Epithelial cell of esophagus (primary cell): ENCODE data around the gene ARHGEF37.

Experiments
- DNase-seq: peaks from one replicate; pipeline ENCODE4 v3.0.0; 2010; ENCODE audit warnings: low read depth
- H3K4me3 ChIP-seq: 2 replicates; pipeline ENCODE4 v1.5.1; 2011; ENCODE audit warnings: mild to moderate bottlenecking, low read length, control low read depth
- TF ChIP-seq, protein P1 (sequence below): IDR thresholded peaks from 2 replicates; pipeline ENCODE4 v1.5.1; 2011; ENCODE audit warnings: low read depth, mild to moderate bottlenecking, low read length, control low read depth, inconsistent platforms; ENCODE audit not compliant: insufficient read depth; ENCODE audit errors: missing control alignments

Gene ARHGEF37

DNA sequence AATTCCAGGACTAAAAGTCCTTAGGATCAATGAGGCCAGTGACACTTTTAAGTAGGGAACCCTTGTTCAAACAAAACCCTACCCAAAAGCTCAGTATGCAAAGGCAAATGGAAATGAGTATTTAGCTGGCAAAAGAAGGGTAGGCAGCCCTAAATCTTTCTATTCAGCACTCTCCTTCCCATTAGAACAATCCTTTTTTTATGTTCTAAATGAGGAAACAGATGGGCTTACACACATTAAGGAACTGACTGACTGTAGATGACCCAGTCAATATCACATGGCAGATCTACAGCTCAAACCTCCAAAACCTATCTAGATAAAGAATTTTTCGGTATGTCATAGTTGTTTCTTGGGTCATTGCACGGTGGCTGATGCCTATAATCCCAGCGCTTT lies 37.3 kb upstream of the ARHGEF37 start:
- TF ChIP-seq, protein P1, sequence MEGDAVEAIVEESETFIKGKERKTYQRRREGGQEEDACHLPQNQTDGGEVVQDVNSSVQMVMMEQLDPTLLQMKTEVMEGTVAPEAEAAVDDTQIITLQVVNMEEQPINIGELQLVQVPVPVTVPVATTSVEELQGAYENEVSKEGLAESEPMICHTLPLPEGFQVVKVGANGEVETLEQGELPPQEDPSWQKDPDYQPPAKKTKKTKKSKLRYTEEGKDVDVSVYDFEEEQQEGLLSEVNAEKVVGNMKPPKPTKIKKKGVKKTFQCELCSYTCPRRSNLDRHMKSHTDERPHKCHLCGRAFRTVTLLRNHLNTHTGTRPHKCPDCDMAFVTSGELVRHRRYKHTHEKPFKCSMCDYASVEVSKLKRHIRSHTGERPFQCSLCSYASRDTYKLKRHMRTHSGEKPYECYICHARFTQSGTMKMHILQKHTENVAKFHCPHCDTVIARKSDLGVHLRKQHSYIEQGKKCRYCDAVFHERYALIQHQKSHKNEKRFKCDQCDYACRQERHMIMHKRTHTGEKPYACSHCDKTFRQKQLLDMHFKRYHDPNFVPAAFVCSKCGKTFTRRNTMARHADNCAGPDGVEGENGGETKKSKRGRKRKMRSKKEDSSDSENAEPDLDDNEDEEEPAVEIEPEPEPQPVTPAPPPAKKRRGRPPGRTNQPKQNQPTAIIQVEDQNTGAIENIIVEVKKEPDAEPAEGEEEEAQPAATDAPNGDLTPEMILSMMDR: no peak
- DNase-seq: no peak
- peak overlapping the region; percentile 4 for H3K4me3 ChIP-seq

- no peak overlapping the region for H3K4me3 ChIP-seq
- no peak for DNase-seq
- TF ChIP-seq, protein P1: no peak
These were observed 36.0 kb upstream of the ARHGEF37 start for GRCh38 chr5:149545327-149545726.

DNA sequence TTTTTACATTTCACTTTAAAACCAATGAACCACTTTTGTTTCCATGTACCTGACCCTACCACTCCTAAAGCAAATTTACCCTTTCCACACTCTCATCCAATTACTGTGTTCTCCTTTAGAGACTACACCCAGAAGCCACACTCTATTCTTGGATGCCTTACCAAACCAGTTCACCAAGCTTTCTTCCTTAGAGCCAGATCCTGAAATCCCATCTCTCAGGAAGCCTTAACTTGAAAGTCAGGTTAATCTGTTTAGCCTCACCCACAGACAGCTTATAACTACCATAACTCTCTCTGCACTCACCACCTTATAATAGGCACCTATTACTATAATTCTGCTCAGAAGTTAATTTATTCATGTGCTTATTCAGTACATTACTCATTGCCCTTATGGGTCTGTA lies 34.3 kb upstream of the ARHGEF37 start:
- TF ChIP-seq, protein P1: no peak
- H3K4me3 ChIP-seq: peak overlapping the region; percentile 100
- peak; percentile 92 for DNase-seq

DNA sequence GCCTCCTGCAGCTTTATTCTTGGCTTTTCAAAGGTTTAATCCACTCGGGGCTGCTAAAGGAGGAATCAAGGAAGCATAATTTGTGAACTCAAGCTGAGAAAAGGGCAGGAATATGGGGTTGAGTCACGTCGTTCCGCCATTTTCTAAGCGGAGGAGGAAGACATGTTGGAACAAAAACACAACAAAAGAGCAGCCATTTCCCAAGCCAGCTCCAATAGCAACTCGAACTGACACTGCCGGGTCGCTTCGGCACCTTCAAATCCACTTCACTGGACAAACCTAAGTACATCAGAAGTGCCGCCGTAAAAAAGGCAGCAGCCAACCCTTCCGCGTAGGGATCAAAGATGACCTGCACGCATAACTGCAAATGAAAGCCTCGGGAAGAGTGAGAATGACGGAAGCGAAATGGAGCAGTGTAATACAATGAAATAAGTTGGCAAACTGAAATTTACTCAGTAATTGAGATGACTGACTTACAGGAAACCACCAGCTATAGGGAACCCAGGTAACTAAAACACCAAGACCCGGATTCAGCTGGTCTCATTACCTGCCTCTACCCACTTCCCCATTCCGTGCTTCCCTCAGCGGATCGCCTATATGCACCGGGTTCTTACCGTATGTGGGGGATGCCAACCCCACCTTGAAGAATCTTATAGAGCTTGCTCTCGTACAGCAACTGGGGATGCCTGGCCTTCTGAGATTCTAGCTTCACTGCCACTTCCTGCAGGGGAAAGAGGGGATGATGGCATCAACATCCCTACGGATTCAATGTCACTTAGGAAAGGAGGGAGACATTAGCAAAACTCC lies 31.6 kb upstream of the ARHGEF37 start:
- H3K4me3 ChIP-seq: peak overlapping the region; percentile 100
- peak; percentile 81 for DNase-seq

GRCh38 chr5:149550268-149550583 lies 31.1 kb upstream of the ARHGEF37 start:
- TF ChIP-seq, protein P1: no peak
- peak overlapping the region; percentile 100 for H3K4me3 ChIP-seq
- peak; percentile 53 for DNase-seq

More for the DNA sequence above, 31.6 kb upstream of the ARHGEF37 start:
- TF ChIP-seq, protein P1: no peak

- DNase-seq: no peak
- H3K4me3 ChIP-seq: peak overlapping the region; percentile 100
- TF ChIP-seq, protein P1: no peak
These were observed 30.6 kb upstream of the ARHGEF37 start for GRCh38 chr5:149550594-149551226.
